ENCODE results near the gene LPCAT1.
A peak's percentile ranks its signal among the peaks of the same experiment; 100 is the strongest.

Gene LPCAT1

DNA sequence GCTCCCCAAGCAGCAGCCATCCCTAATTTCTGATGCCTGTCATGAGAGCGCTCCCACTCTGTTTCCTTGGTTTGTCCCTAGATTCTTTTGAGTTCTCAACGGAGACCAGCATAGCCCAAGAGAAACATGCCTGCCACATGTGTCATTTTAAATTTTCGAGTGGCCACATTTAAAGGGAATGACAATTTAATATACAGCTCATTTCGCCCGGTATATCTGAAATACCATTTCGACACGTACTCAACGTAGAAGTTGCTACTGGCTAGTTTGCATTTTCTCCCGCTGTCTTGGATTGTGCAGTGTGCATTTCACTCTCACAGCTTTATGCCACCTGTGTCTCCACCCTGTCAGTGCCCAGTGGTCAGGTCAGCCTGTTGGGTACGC lies 21.0 kb downstream of the LPCAT1 start:
- no peak overlapping the region for H3K4me3 ChIP-seq (replicated peaks; ENCODE audit: low read depth, low read length)
- TF ChIP-seq, protein P1, sequence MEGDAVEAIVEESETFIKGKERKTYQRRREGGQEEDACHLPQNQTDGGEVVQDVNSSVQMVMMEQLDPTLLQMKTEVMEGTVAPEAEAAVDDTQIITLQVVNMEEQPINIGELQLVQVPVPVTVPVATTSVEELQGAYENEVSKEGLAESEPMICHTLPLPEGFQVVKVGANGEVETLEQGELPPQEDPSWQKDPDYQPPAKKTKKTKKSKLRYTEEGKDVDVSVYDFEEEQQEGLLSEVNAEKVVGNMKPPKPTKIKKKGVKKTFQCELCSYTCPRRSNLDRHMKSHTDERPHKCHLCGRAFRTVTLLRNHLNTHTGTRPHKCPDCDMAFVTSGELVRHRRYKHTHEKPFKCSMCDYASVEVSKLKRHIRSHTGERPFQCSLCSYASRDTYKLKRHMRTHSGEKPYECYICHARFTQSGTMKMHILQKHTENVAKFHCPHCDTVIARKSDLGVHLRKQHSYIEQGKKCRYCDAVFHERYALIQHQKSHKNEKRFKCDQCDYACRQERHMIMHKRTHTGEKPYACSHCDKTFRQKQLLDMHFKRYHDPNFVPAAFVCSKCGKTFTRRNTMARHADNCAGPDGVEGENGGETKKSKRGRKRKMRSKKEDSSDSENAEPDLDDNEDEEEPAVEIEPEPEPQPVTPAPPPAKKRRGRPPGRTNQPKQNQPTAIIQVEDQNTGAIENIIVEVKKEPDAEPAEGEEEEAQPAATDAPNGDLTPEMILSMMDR (IDR thresholded peaks at IDR 0.05; ENCODE audit: low read length, missing control alignments) = no peak
- DNase-seq (ENCODE audit: low read depth) = no peak

DNA sequence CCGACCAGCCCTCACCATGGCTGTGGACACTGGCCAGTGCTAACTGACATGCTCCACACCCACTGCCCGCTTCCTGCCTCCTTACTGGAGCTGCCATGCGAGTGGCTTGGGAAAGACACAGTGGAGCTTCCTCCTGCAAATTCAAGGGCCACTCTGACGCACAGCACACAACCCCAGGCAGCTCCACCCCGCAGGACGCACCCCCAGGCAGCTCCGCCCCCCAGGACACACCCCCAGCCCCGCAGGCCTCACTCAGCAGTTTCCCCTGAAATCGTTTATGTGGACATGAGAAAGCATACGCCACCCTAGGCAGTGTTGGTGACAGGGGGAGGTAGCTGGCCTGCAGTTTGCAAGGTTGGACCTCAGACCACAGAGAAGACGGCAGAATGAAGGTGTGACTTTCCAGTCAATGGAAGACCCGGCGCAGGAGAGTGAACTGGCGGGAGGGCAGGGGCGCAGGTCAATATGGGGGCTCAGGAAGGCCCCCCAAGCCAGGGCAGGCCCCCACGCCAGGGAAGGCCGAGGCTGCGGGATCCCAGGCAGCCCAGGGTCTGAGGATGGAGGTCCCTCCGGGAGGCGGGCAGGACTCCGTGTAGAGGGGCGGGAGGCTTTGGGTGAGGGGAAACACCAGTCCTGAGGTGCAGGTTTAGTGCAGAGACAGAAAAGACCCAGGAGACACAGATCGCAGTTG lies 21.6 kb downstream of the LPCAT1 start:
- H3K4me3 ChIP-seq (replicated peaks; ENCODE audit: low read depth, low read length) = no peak overlapping the region

DNA sequence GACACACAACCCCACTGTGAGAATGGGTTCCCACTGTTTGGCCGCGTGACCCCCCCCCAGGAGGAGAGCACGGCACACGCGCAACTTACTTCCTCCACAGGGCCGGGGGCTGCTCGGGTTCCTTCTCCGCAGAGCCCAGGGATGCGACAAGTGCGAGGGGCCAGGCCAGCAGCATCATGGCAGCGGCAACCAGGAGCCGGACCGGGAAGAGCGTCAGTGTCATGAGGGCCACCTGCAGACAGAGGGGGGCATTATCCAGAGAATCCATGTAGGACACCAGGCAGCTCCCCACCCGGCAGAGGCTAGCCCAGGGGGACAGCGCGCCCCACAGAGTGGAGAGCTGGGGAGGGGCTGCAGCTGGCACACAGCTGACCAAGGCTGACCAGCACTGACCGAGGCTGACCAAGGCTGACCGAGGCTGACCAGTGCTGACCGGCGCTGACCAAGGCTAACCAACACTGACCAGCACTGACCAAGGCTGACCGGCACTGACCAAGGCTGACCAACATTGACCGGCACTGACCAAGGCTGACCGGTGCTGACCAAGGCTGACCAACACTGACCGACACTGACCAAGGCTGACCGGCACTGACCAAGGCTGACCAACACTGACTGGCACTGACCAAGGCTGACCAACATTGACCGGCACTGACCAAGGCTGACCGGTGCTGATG lies 22.3 kb downstream of the LPCAT1 start:
- TF ChIP-seq, protein P1 (IDR thresholded peaks at IDR 0.05; ENCODE audit: low read length, missing control alignments) = no peak
- no peak overlapping the region for H3K4me3 ChIP-seq (replicated peaks; ENCODE audit: low read depth, low read length)
- DNase-seq (ENCODE audit: low read depth) = no peak

More for the DNA sequence above, 21.6 kb downstream of the LPCAT1 start:
- no peak for DNase-seq (ENCODE audit: low read depth)
- TF ChIP-seq, protein P1 (IDR thresholded peaks at IDR 0.05; ENCODE audit: low read length, missing control alignments) = no peak

DNA sequence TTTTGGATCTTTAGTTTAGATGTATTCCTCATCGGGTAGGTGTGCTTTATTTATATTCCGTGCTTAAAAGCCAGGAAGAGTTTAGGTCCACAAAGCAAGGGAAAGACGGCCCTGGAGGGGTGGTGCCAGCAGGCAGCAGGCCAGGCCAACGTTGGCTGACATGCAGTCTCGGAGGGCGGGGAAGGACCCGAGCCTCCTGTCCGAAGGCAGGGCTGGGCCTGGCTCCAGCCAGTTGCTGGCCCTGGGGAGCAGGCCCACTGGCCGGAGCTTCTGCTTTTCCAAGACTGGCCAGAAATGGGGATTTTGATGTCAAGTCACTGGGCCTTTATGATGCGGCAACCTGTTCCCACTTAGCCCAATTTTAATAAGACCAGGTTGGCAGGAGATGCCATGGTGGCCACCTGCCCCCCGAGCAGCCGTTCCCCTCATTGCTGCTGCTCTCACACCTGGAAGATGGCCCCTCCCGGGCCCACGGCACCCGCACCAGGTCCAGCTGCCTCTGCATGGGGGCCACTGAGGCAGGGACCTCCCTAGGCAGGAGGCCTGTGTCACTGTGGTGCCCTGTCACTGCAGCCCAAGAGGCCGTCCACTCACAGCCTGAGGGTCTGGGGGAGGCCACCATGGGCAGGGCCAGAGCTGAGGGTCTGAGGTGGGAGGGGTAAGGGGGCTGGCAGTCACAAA lies 23.2 kb downstream of the LPCAT1 start:
- H3K4me3 ChIP-seq (replicated peaks; ENCODE audit: low read depth, low read length) = no peak overlapping the region
- peak; percentile 50 for DNase-seq (ENCODE audit: low read depth)
- TF ChIP-seq, protein P1 (IDR thresholded peaks at IDR 0.05; ENCODE audit: low read length, missing control alignments) = no peak

DNA sequence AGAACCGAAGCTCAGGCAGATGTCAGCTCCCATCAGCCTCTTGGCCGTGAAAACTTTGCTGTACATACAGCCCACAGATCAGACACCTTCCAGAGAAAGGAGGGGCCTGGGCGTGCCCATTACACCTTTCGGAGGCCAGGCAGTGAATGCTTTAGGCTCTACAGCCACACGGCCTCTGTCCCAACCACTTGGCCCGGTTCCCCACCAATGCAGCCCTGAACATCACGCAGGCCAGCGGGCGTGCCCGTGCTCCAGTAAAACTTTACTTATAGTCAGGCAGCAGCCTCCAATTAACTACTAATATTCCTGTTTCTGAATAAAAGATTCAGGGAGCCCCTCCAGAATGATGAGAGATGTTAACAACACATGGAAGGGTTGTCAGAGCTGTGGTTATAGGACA lies 23.9 kb downstream of the LPCAT1 start:
- no peak for DNase-seq (ENCODE audit: low read depth)
- TF ChIP-seq, protein P1 (IDR thresholded peaks at IDR 0.05; ENCODE audit: low read length, missing control alignments) = no peak
- H3K4me3 ChIP-seq (replicated peaks; ENCODE audit: low read depth, low read length) = no peak overlapping the region

DNA sequence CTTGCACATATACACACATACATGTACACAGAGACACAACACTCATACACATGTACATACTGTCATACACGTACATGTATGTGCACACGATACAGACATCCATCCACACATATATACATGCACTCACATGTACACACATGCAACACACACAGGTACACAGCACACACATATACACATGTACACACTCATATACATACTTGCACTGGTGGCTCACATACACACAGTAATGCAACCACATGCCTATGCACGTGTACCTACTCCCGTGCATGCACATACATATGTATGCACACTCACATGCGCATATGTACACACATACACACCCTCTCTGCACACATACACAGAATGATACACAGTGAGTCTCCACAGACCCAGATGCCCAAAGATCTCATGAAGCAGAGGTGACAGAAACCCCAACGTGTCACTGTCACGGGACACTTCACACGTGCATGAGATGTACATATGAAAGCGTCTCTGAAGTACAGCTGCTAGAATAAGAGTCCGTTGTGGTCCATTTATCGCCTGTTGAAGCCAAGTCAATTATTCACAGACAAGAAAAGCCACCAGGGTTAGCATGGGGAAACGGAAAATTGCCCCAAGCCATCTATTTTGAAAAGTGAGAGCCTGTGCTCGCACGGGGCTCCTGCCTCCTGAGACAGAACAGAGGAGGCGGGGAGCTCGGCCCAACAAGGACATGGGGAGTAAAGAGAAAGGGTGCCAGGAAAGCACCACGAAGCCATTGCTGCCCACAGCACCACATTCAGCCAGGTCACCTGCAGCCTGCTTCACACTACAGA lies 24.9 kb downstream of the LPCAT1 start:
- DNase-seq (ENCODE audit: low read depth) = no peak
- TF ChIP-seq, protein P1 (IDR thresholded peaks at IDR 0.05; ENCODE audit: low read length, missing control alignments) = no peak
- no peak overlapping the region for H3K4me3 ChIP-seq (replicated peaks; ENCODE audit: low read depth, low read length)
